B cell (primary cell): Measurements from ENCODE around the gene ADH4. TPM values are rescaled to one million over a fixed set of nuclear protein-coding genes. Genes with fewer than 3 reads are reported as not detected.

ENCODE experiments used
- ATAC-seq: fragments of 200-7000 bp; cut with Tn5 transposase; one replicate; pipeline ENCODE4 v1.10.0; 2021; ENCODE audit warnings: low read depth, mild to moderate bottlenecking, moderate number of reproducible peaks, moderate library complexity
- CTCF ChIA-PET: fragments of 350-600 bp; sonication (Branson Sonifier 250); formaldehyde crosslinking; loops from one replicate; lab custom pipeline; 2021; ENCODE audit warnings: antibody characterized with exemption, inconsistent platforms; lab: Charles Lee
- POLR2A ChIA-PET: fragments of 350-600 bp; sonication (Branson Sonifier 250); formaldehyde crosslinking; loops from one replicate; lab custom pipeline; 2021; ENCODE audit warnings: antibody characterized with exemption; lab: Charles Lee
- DNase-seq: peaks from one replicate; pipeline ENCODE4 v3.0.0; 2013
- H2AFZ ChIP-seq: 2 replicates; pipeline ENCODE4 v1.6.1; 2012; ENCODE audit warnings: mild to moderate bottlenecking, low read depth, low read length; ENCODE audit not compliant: insufficient read depth, poor library complexity, severe bottlenecking
- H3K27ac ChIP-seq, 2 donors: 1 replicate in 1 of 2; 2 replicates in 1 of 2; pipeline ENCODE4 v1.5.1; 2012 to 2013; ENCODE audit warnings: low read length in 2 of 2, mild to moderate bottlenecking in 2 of 2, moderate library complexity in 1 of 2
- H3K27me3 ChIP-seq, 4 experiments: fragments of 200-600 bp in 1 of 4; sonication (generic) in 1 of 4; replicated peaks in 1 of 4; 1 replicate in 2 of 4; 2 replicates in 2 of 4; pipeline versions ENCODE4 v1.6.1 to v1.7.0; 2013 to 2016; ENCODE audit warnings: low read length in 3 of 4, mild to moderate bottlenecking in 2 of 4, mixed read lengths in 1 of 4, moderate library complexity in 1 of 4; ENCODE audit not compliant: insufficient read depth in 4 of 4, control insufficient read depth in 3 of 4; ENCODE audit errors: control extremely low read depth in 1 of 4
- H3K36me3 ChIP-seq, 2 experiments: replicated peaks in 1 of 2; 1 replicate in 1 of 2; 2 replicates in 1 of 2; pipeline versions ENCODE4 v1.6.1 to v1.7.1; 2013; ENCODE audit warnings: low read length in 1 of 2; ENCODE audit not compliant: insufficient read depth in 2 of 2, control insufficient read depth in 1 of 2; ENCODE audit errors: control extremely low read depth in 1 of 2, extremely low read depth in 1 of 2
- H3K4me1 ChIP-seq, 2 donors: fragments of 200-600 bp in 1 of 2; sonication (generic) in 1 of 2; 1 replicate in 1 of 2; 2 replicates in 1 of 2; pipeline versions ENCODE4 v1.5.1 to v1.6.1; 2013 to 2017; ENCODE audit warnings: low read length in 2 of 2; ENCODE audit not compliant: control insufficient read depth in 2 of 2, insufficient read depth in 2 of 2
- H3K4me2 ChIP-seq: replicated peaks from 2 replicates; pipeline ENCODE3; 2012; ENCODE audit warnings: mild to moderate bottlenecking, low read depth, low read length; ENCODE audit not compliant: poor library complexity, severe bottlenecking
- H3K4me3 ChIP-seq, 5 experiments: fragments of 200-600 bp in 1 of 5; sonication (generic) in 1 of 5; 1 replicate in 3 of 5; 2 replicates in 2 of 5; pipeline versions ENCODE4 v1.5.1 to v1.7.0; 2011 to 2016; ENCODE audit warnings: low read length in 4 of 5, mild to moderate bottlenecking in 4 of 5, low read depth in 2 of 5, control low read depth in 1 of 5, moderate library complexity in 1 of 5; ENCODE audit not compliant: insufficient read depth in 1 of 5; ENCODE audit errors: control extremely low read depth in 1 of 5, extremely low read depth in 1 of 5
- H3K79me2 ChIP-seq: fragments of 200-600 bp; sonication (generic); one replicate; pipeline ENCODE4 v1.6.0; 2016; ENCODE audit warnings: low read length; ENCODE audit not compliant: control insufficient read depth, insufficient read depth
- H3K9ac ChIP-seq: fragments of 200-600 bp; sonication (generic); 2 replicates; pipeline ENCODE4 v1.6.1; 2017; ENCODE audit warnings: mild to moderate bottlenecking, low read length, moderate library complexity
- H3K9me3 ChIP-seq, 3 donors: one replicate each; pipeline versions ENCODE4 v1.6.1 to v1.7.1; 2013; ENCODE audit warnings: low read length in 2 of 3; ENCODE audit not compliant: control insufficient read depth in 2 of 3, insufficient read depth in 1 of 3; ENCODE audit errors: control extremely low read depth in 1 of 3
- H4K20me1 ChIP-seq: 2 replicates; pipeline ENCODE4 v1.6.0; 2012; ENCODE audit warnings: mild to moderate bottlenecking, low read length; ENCODE audit not compliant: insufficient read depth, control insufficient read depth, poor library complexity, severe bottlenecking
- H3K27ac Mint-ChIP-seq: one replicate; pipeline ENCODE4 v1.8.0; 2021; ENCODE audit warnings: mixed read lengths
- H3K27me3 Mint-ChIP-seq: one replicate; pipeline ENCODE4 v1.8.0; 2021; ENCODE audit warnings: mixed read lengths
- H3K4me1 Mint-ChIP-seq: one replicate; pipeline ENCODE4 v1.8.0; 2021; ENCODE audit warnings: mixed read lengths
- H3K4me3 Mint-ChIP-seq: one replicate; pipeline ENCODE4 v1.8.0; 2021; ENCODE audit warnings: mixed read lengths
- H3K9me3 Mint-ChIP-seq: one replicate; pipeline ENCODE4 v1.8.0; 2022; ENCODE audit warnings: mixed read lengths; ENCODE audit not compliant: insufficient read depth
- EZH2 ChIP-seq: IDR thresholded peaks from 2 replicates; pipeline ENCODE4 v1.6.1; 2012; ENCODE audit warnings: borderline replicate concordance, low read depth, mild to moderate bottlenecking, moderate library complexity, low read length; ENCODE audit not compliant: insufficient read depth, poor library complexity, severe bottlenecking
- WGBS: methylation state at CpG from one replicate; pipeline ENCODE4 v1.1.5; 2013; ENCODE audit warnings: missing lambda C conversion rate; ENCODE audit not compliant: insufficient coverage; 5-methylcytosine and 5-hydroxymethylcytosine counted together
- intact Hi-C: fragments of 100-400 bp; cut with micrococcal nuclease; formaldehyde crosslinking; loops from one replicate; pipeline ENCODE4 v1.10.0; 2022
- polyA plus RNA-seq: library from polyadenylated mRNA; depleted of rRNA; stranded (reverse); fragments of >200 nt; gene quantifications from 2 replicates; pipeline ENCODE4 v1.2.3, GENCODE V29; 2012
- total RNA-seq, 2 donors: library from RNA; stranded (reverse); fragments of 120-200 nt in 1 of 2; gene quantifications; 1 replicate in 1 of 2; 2 replicates in 1 of 2; pipeline versions ENCODE4 v1.2.3 to v1.2.4, GENCODE V29; 2013 to 2022
- TF ChIP-seq, protein P1 (sequence below): fragments of 200-600 bp; IDR thresholded peaks from one replicate; pipeline ENCODE4 v1.8.0; 2022; ENCODE audit warnings: antibody characterized with exemption, mild to moderate bottlenecking

Gene ADH4
- total and polyA plus RNA-seq, 2 donors (not counting 1 experiment from before 2014, with no cell fraction given): not detected

DNA sequence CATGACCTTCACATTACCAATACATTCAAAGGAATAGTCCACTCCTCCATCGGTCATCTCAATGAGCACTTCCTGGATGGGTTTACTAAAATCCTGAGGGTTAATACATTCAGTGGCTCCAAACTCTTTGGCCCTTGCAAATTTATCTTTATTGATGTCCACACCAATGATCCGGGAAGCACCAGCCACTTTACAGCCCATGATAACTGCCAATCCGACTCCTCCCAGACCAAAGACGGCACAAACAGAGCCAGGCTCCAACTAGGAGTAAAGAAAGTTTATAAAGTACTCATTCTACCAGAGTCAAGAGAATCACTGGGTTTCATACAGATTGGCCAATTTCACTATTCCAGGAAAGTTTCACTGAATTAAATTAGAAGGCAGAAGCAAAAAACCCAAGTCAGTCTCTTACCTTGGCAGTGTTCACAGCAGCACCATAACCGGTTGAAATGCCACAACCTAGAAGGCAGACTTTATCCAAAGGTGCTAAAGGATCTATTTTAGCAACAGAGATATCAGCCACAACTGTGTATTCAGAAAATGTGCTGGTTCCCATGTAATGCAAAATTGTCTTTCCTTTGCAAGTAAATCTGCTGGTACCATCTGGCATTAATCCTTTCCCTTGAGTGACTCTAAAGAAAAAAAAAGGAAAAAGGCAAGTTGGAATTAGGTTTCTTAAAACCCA lies 67.7 kb downstream of the ADH4 start:
- ChIA-PET POLR2A (no interaction called here), CTCF (no interaction called here)
- no peak overlapping the region for H3K4me2 ChIP-seq
- Mint-ChIP-seq H3K4me1 (no peaks in the 10 kb centered on the region), H3K27ac (no peak overlapping the region), H3K27me3 (no peaks in the 10 kb centered on the region), H3K4me3 (no peak overlapping the region), H3K9me3 (no peaks in the 10 kb centered on the region)
- no peaks in the 10 kb centered on the region for H3K27me3 ChIP-seq
- ATAC-seq: no peak
- intact Hi-C loops: no loop called here
- H3K36me3 ChIP-seq: peaks cover 0 to 90% of the 10 kb centered on the region in 2 experiments
- H3K4me1 ChIP-seq: no peaks in the 10 kb centered on the region
- WGBS: 83% methylated on average over 1 of the region's 5 CpGs
- H3K27ac ChIP-seq: no peak overlapping the region
- DNase-seq: no peak
- no peak for TF ChIP-seq EZH2
- no peaks in the 10 kb centered on the region for H3K9me3 ChIP-seq
- H3K4me3 ChIP-seq: no peak overlapping the region
- H3K9ac ChIP-seq: no peak overlapping the region
- H3K79me2 ChIP-seq: no peaks in the 10 kb centered on the region
- no peak overlapping the region for H2AFZ ChIP-seq
- H4K20me1 ChIP-seq: no peaks in the 10 kb centered on the region

DNA sequence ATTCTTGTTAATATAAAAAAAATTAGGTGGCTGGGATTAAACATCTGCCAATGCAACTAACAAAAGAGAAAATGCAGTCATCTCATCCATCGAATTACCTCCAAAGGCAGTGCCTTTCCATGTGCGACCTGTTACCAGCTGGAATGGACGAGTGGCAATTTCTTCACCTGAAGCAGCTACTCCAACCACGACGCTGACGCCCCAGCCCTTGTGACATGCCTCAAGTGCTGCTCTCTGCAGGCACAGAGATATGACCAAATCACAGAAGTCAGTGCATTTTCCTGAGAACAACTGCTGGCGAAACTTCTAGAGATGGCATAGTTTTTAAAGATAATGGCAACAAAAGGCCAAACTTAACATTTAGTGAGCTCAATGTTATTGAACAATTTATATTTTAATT lies 69.3 kb downstream of the ADH4 start:
- no peak overlapping the region for H3K4me3 ChIP-seq
- ATAC-seq (no peak), DNase-seq (no peak)
- intact Hi-C loops: no loop called here
- H3K36me3 ChIP-seq: peaks cover 4 to 89% of the 10 kb centered on the region in 2 experiments
- H3K4me1 ChIP-seq: no peaks in the 10 kb centered on the region
- H3K27me3 ChIP-seq: no peaks in the 10 kb centered on the region
- Mint-ChIP-seq H3K9me3 (no peaks in the 10 kb centered on the region), H3K27me3 (no peaks in the 10 kb centered on the region), H3K4me3 (no peak overlapping the region), H3K27ac (no peak overlapping the region), H3K4me1 (no peaks in the 10 kb centered on the region)
- H3K9ac ChIP-seq: no peak overlapping the region
- no peak for TF ChIP-seq EZH2
- TF ChIP-seq, protein P1, sequence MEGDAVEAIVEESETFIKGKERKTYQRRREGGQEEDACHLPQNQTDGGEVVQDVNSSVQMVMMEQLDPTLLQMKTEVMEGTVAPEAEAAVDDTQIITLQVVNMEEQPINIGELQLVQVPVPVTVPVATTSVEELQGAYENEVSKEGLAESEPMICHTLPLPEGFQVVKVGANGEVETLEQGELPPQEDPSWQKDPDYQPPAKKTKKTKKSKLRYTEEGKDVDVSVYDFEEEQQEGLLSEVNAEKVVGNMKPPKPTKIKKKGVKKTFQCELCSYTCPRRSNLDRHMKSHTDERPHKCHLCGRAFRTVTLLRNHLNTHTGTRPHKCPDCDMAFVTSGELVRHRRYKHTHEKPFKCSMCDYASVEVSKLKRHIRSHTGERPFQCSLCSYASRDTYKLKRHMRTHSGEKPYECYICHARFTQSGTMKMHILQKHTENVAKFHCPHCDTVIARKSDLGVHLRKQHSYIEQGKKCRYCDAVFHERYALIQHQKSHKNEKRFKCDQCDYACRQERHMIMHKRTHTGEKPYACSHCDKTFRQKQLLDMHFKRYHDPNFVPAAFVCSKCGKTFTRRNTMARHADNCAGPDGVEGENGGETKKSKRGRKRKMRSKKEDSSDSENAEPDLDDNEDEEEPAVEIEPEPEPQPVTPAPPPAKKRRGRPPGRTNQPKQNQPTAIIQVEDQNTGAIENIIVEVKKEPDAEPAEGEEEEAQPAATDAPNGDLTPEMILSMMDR: no peak
- ChIA-PET CTCF (interaction anchor here (0.9 to 1.1 kb wide), 2 partner anchors 19 to 79 kb away, joined by 3 to 4 read pairs; partner anchors contain the start of gene METAP1), POLR2A (no interaction called here)
- WGBS: 95% methylated on average over 7 of the region's 7 CpGs
- no peak overlapping the region for H2AFZ ChIP-seq
- no peak overlapping the region for H3K27ac ChIP-seq
- no peaks in the 10 kb centered on the region for H3K79me2 ChIP-seq
- H3K4me2 ChIP-seq: no peak overlapping the region
- no peaks in the 10 kb centered on the region for H4K20me1 ChIP-seq
- H3K9me3 ChIP-seq: no peaks in the 10 kb centered on the region

Other genes with a start within 250 kb of the ADH4 start
- 71.1 and 71.2 TPM in 2 replicates for gene EIF4E, start 215.2 kb downstream of the ADH4 start, total RNA-seq
- gene EIF4E, start 215.2 kb downstream of the ADH4 start, polyA plus RNA-seq: 20.9 and 43.8 TPM in 2 replicates
- gene METAP1, start 148.6 kb downstream of the ADH4 start, total RNA-seq: 40.0 and 42.6 TPM in 2 replicates
- gene METAP1, start 148.6 kb downstream of the ADH4 start, polyA plus RNA-seq: 20.4 and 26.3 TPM in 2 replicates
- 59.2 and 65.6 TPM in 2 replicates for gene ADH5, start 55.5 kb downstream of the ADH4 start, total RNA-seq
- gene ADH5, start 55.5 kb downstream of the ADH4 start, polyA plus RNA-seq: 23.9 and 32.7 TPM in 2 replicates
- not detected in 2 replicates for gene ADH6, start 74.9 kb upstream of the ADH4 start, total RNA-seq
- gene ADH6, start 74.9 kb upstream of the ADH4 start, polyA plus RNA-seq: not detected in 2 replicates
- not detected in 2 replicates for gene ADH1A, start 146.7 kb upstream of the ADH4 start, total RNA-seq
- gene ADH1A, start 146.7 kb upstream of the ADH4 start, polyA plus RNA-seq: not detected in 2 replicates
- gene ADH1B, start 177.1 kb upstream of the ADH4 start, total RNA-seq: not detected in 2 replicates
- not detected in 2 replicates for gene ADH1B, start 177.1 kb upstream of the ADH4 start, polyA plus RNA-seq
- not detected in 2 replicates for gene ADH1C, start 208.4 kb upstream of the ADH4 start, total RNA-seq
- gene ADH1C, start 208.4 kb upstream of the ADH4 start, polyA plus RNA-seq: not detected in 2 replicates